ENCODE results near the gene MPPE1. TPM values are rescaled to one million over a fixed set of nuclear protein-coding genes. Genes with fewer than 3 reads are reported as not detected.
A peak's percentile ranks its signal among the peaks of the same experiment; 100 is the strongest.

Gene MPPE1
- total and polyA plus RNA-seq, 10 of the 15 experiments (the other 5 are each of a cell fraction or from before 2014, with no cell fraction given) = 13.8 to 34.5 (median 27.6) TPM

DNA sequence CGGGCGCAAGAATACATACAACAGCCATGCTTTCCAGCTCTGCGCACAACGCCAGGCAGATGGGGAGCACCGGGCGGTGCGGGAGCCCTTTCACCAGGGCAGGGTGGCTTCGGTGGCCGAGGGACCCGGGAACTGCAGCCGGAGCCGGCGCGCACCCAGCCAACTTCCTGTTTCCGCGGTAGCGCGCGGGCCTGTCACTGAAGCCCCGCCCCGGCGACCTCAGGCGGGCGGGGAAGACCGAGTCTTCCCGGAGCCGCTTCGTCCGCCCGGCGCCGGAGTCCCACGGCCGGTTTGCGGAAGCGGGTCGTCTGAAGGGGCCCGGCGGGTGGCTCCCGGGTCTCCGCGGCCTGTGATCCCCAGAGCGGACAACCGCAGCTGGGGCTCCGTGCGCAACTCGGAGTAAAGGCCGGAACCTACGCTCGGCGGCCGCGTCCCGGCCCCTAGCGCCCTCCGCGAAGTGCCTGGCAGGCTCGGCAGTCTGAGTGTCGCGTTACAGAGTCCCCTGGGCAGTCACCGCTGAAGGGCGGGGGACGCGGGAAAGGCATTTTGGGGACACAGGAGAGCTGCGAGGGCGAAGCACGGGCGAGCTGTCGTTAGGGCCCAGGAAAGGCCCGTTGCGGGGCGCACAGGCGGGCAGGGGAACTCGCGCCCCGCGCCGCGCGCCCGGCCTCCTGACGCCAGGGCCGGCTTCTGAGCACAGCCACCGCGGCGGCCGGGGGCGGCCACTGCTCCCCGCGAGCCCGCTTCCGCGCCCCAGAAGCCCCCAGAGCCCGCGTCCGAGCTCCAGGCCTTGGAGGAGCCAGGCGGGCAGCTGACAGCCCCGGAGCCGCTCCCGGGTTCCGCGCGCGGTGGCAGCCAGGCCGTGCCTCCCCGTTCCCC is at the start of gene MPPE1 (continued):
- TF ChIP-seq, protein P1, sequence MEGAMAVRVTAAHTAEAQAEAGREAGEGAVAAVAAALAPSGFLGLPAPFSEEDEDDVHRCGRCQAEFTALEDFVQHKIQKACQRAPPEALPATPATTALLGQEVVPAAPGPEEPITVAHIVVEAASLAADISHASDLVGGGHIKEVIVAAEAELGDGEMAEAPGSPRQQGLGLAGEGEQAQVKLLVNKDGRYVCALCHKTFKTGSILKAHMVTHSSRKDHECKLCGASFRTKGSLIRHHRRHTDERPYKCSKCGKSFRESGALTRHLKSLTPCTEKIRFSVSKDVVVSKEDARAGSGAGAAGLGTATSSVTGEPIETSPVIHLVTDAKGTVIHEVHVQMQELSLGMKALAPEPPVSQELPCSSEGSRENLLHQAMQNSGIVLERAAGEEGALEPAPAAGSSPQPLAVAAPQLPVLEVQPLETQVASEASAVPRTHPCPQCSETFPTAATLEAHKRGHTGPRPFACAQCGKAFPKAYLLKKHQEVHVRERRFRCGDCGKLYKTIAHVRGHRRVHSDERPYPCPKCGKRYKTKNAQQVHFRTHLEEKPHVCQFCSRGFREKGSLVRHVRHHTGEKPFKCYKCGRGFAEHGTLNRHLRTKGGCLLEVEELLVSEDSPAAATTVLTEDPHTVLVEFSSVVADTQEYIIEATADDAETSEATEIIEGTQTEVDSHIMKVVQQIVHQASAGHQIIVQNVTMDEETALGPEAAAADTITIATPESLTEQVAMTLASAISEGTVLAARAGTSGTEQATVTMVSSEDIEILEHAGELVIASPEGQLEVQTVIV (IDR thresholded peaks at IDR 0.05; ENCODE audit: borderline replicate concordance, partially characterized antibody) = peak; percentile 59
- no peak for TF ChIP-seq NRF1 (conservative IDR thresholded peaks at IDR 0.05; ENCODE audit: low read depth, low read length)
- TF ChIP-seq, protein P2, sequence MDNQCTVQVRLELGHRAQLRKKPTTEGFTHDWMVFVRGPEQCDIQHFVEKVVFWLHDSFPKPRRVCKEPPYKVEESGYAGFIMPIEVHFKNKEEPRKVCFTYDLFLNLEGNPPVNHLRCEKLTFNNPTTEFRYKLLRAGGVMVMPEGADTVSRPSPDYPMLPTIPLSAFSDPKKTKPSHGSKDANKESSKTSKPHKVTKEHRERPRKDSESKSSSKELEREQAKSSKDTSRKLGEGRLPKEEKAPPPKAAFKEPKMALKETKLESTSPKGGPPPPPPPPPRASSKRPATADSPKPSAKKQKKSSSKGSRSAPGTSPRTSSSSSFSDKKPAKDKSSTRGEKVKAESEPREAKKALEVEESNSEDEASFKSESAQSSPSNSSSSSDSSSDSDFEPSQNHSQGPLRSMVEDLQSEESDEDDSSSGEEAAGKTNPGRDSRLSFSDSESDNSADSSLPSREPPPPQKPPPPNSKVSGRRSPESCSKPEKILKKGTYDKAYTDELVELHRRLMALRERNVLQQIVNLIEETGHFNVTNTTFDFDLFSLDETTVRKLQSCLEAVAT (IDR thresholded peaks at IDR 0.05) = peak; percentile 42; the same call in 1 of the 2 replicates
- TF ChIP-seq, protein P3, sequence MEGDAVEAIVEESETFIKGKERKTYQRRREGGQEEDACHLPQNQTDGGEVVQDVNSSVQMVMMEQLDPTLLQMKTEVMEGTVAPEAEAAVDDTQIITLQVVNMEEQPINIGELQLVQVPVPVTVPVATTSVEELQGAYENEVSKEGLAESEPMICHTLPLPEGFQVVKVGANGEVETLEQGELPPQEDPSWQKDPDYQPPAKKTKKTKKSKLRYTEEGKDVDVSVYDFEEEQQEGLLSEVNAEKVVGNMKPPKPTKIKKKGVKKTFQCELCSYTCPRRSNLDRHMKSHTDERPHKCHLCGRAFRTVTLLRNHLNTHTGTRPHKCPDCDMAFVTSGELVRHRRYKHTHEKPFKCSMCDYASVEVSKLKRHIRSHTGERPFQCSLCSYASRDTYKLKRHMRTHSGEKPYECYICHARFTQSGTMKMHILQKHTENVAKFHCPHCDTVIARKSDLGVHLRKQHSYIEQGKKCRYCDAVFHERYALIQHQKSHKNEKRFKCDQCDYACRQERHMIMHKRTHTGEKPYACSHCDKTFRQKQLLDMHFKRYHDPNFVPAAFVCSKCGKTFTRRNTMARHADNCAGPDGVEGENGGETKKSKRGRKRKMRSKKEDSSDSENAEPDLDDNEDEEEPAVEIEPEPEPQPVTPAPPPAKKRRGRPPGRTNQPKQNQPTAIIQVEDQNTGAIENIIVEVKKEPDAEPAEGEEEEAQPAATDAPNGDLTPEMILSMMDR (IDR thresholded peaks at IDR 0.05 in 2 of 3, conservative IDR thresholded peaks at IDR 0.05 in 1 of 3; ENCODE audit: control insufficient read depth in 2 of 3, extremely low read depth in 1 of 3, insufficient read depth in 1 of 3, low read depth in 3 of 3, low read length in 3 of 3) = no peak
- no peak for TF ChIP-seq RELA (IDR thresholded peaks at IDR 0.05; ENCODE audit: borderline replicate concordance, partially characterized antibody)
- TF ChIP-seq, protein P4, sequence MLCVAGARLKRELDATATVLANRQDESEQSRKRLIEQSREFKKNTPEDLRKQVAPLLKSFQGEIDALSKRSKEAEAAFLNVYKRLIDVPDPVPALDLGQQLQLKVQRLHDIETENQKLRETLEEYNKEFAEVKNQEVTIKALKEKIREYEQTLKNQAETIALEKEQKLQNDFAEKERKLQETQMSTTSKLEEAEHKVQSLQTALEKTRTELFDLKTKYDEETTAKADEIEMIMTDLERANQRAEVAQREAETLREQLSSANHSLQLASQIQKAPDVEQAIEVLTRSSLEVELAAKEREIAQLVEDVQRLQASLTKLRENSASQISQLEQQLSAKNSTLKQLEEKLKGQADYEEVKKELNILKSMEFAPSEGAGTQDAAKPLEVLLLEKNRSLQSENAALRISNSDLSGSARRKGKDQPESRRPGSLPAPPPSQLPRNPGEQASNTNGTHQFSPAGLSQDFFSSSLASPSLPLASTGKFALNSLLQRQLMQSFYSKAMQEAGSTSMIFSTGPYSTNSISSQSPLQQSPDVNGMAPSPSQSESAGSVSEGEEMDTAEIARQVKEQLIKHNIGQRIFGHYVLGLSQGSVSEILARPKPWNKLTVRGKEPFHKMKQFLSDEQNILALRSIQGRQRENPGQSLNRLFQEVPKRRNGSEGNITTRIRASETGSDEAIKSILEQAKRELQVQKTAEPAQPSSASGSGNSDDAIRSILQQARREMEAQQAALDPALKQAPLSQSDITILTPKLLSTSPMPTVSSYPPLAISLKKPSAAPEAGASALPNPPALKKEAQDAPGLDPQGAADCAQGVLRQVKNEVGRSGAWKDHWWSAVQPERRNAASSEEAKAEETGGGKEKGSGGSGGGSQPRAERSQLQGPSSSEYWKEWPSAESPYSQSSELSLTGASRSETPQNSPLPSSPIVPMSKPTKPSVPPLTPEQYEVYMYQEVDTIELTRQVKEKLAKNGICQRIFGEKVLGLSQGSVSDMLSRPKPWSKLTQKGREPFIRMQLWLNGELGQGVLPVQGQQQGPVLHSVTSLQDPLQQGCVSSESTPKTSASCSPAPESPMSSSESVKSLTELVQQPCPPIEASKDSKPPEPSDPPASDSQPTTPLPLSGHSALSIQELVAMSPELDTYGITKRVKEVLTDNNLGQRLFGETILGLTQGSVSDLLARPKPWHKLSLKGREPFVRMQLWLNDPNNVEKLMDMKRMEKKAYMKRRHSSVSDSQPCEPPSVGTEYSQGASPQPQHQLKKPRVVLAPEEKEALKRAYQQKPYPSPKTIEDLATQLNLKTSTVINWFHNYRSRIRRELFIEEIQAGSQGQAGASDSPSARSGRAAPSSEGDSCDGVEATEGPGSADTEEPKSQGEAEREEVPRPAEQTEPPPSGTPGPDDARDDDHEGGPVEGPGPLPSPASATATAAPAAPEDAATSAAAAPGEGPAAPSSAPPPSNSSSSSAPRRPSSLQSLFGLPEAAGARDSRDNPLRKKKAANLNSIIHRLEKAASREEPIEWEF (IDR thresholded peaks at IDR 0.05; ENCODE audit: insufficient replicate concordance, low read depth, low read length) = no peak
- 0 out of 2 replicates have a peak, but pooled peaks have one; percentile 49 for TF ChIP-seq CBX5 (IDR thresholded peaks at IDR 0.05; ENCODE audit: low read depth)
- TF ChIP-seq, protein P5, sequence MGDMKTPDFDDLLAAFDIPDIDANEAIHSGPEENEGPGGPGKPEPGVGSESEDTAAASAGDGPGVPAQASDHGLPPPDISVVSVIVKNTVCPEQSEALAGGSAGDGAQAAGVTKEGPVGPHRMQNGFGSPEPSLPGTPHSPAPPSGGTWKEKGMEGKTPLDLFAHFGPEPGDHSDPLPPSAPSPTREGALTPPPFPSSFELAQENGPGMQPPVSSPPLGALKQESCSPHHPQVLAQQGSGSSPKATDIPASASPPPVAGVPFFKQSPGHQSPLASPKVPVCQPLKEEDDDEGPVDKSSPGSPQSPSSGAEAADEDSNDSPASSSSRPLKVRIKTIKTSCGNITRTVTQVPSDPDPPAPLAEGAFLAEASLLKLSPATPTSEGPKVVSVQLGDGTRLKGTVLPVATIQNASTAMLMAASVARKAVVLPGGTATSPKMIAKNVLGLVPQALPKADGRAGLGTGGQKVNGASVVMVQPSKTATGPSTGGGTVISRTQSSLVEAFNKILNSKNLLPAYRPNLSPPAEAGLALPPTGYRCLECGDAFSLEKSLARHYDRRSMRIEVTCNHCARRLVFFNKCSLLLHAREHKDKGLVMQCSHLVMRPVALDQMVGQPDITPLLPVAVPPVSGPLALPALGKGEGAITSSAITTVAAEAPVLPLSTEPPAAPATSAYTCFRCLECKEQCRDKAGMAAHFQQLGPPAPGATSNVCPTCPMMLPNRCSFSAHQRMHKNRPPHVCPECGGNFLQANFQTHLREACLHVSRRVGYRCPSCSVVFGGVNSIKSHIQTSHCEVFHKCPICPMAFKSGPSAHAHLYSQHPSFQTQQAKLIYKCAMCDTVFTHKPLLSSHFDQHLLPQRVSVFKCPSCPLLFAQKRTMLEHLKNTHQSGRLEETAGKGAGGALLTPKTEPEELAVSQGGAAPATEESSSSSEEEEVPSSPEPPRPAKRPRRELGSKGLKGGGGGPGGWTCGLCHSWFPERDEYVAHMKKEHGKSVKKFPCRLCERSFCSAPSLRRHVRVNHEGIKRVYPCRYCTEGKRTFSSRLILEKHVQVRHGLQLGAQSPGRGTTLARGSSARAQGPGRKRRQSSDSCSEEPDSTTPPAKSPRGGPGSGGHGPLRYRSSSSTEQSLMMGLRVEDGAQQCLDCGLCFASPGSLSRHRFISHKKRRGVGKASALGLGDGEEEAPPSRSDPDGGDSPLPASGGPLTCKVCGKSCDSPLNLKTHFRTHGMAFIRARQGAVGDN (IDR thresholded peaks at IDR 0.05) = peak; percentile 19; the same call in 1 of the 2 replicates
- TF ChIP-seq MEF2B (IDR thresholded peaks at IDR 0.05; ENCODE audit: partially characterized antibody, poor library complexity, severe bottlenecking) = peak; percentile 31
- TF ChIP-seq SUPT20H (IDR thresholded peaks at IDR 0.05; ENCODE audit: borderline replicate concordance, control insufficient read depth, low read depth, low read length) = no peak

Measured in GM12878 (cell line).